ENCODE data around the gene ZNRD2. TPM values are rescaled to one million over a fixed set of nuclear protein-coding genes. Genes with fewer than 3 reads are reported as not detected.
A peak's percentile ranks its signal among the peaks of the same experiment; 100 is the strongest.

The ZNRD2 gene
- total RNA-seq, 1 donor from 2014 or later = 68.5 TPM

DNA sequence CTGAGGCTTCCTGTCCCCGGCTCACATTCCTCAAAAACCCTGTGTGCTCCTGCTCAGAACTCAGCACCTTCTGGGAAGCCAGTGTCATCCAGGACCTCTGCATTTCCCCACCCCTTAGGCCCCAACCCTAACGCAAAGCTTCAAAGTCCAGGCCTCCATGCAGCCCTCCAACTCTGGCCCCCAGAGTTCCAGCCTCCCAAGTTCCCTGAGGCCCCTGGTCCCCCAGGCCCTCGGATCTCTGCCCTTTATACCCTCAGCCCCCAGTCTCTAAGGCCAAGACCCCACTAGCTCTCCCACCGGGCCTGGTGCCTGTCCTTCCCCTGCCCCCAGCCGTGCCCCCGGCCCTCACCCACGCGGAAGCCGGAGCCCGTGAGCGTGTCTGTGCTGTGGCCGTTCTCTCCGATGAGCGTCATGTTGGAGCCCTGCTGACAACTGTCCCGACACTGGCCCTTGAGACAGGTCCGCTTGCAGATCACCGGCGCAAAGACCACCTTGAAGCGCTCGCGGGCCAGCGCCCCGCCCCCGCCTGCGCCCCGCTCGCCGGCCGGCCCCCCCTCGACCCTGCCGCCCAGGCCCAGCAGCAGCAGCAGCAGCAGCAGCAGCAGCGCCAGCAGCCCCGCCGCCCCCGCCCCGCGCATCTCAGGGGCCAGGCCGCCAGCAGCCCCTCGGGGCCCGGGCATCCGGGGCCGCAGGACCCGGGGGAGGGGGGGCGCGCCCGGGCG lies 12.8 kb upstream of the ZNRD2 start:
- DNase-seq (ENCODE audit: extremely low spot score in 2 of 2) = no peak
- Histone ChIP-seq H3K36me3 (peaks cover 0 to 12% of the 10 kb centered on the region in 2 donors), H3K4me1 (peaks cover 77% of the 10 kb centered on the region), H3K4me3 (peak overlapping the region; percentile 62 to 90), H3K9me3 (no peaks in the 10 kb centered on the region), H3K27ac (peak overlapping the region; percentile 98), H3K27me3 (no peaks in the 10 kb centered on the region)
- intact Hi-C loops (cut with DNase I) = loop anchor here (1.0 kb wide), 1 partner anchor 40 kb away; no protein-coding TSS in a partner anchor
- TF ChIP-seq POLR2A (IDR thresholded peaks at IDR 0.05) (no peak), POLR2AphosphoS5 (IDR thresholded peaks at IDR 0.05; ENCODE audit: insufficient read depth in 1 of 2, low read depth in 1 of 2) (no peak)
- TF ChIP-seq, protein P1, sequence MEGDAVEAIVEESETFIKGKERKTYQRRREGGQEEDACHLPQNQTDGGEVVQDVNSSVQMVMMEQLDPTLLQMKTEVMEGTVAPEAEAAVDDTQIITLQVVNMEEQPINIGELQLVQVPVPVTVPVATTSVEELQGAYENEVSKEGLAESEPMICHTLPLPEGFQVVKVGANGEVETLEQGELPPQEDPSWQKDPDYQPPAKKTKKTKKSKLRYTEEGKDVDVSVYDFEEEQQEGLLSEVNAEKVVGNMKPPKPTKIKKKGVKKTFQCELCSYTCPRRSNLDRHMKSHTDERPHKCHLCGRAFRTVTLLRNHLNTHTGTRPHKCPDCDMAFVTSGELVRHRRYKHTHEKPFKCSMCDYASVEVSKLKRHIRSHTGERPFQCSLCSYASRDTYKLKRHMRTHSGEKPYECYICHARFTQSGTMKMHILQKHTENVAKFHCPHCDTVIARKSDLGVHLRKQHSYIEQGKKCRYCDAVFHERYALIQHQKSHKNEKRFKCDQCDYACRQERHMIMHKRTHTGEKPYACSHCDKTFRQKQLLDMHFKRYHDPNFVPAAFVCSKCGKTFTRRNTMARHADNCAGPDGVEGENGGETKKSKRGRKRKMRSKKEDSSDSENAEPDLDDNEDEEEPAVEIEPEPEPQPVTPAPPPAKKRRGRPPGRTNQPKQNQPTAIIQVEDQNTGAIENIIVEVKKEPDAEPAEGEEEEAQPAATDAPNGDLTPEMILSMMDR (IDR thresholded peaks at IDR 0.05) = no peak

DNA sequence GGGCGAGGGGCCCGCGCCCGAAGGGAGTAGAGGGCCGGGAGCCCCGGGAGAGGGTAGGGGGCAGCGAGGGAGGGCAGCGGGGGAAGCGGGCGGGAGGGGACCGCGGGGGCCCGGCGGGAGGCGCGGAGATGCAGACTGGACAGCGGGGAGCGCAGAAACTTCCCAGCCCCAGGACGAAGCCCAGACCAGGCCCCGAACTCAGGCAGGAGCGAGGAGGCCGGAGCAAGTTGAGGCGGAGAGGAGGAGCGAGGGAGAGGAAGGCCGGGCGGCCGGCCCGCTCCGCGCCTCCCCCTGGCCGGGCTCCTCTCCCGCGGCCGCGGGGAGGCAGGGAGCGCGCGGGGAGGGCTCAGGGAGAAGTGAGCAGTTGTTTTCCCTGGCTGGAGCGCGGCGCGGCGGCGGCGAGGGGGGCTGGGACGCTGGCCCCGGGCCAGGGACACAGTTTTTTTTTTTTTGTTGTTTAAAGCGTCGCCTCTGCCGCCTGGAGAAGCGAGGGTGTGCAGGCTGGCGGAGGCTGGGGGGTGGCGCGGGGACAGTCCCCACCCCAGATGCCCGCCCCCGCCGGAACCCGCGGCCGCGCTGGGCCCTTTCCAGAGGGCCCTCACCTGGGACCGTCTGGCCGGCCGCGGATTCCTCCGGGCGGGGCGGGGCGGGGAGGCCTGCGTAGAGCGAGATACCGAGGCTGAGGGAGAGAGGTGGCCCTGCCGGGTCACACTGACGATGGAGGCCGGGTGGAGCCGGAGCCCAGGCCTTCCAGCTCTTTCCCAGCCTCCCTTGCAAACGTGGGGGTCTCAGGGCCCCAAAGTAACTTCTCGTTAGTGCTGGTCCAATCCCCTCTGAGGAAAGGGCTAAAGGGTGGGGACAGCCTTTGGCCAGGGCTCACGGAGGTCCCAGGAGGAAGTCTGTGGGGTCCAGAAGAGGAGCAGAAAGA lies 12.0 kb upstream of the ZNRD2 start, which contains the start of gene LTBP3:
Gene LTBP3 (minus strand): TSS at position 358 of the 928 bp plus-strand sequence. CDS start 400 bp downstream, outside the sequence.
- no peak for DNase-seq (ENCODE audit: extremely low spot score in 2 of 2)
- Histone ChIP-seq H3K4me3 (peak within 1 kb of the TSS; percentile 62 to 90), H3K27me3 (no peaks in the 10 kb centered on the region), H3K27ac (peak within 1 kb of the TSS; percentile 98), H3K9me3 (no peaks in the 10 kb centered on the region), H3K4me1 (peaks cover 72% of the 10 kb centered on the region), H3K36me3 (peaks cover 0 to 5% of the 10 kb centered on the region in 2 donors)
- intact Hi-C loops (cut with DNase I) = no loop called here
- TF ChIP-seq POLR2A (IDR thresholded peaks at IDR 0.05) = peak in 1 of 2 donors; percentile 14
- no peak for TF ChIP-seq POLR2AphosphoS5 (IDR thresholded peaks at IDR 0.05; ENCODE audit: insufficient read depth in 1 of 2, low read depth in 1 of 2)

DNA sequence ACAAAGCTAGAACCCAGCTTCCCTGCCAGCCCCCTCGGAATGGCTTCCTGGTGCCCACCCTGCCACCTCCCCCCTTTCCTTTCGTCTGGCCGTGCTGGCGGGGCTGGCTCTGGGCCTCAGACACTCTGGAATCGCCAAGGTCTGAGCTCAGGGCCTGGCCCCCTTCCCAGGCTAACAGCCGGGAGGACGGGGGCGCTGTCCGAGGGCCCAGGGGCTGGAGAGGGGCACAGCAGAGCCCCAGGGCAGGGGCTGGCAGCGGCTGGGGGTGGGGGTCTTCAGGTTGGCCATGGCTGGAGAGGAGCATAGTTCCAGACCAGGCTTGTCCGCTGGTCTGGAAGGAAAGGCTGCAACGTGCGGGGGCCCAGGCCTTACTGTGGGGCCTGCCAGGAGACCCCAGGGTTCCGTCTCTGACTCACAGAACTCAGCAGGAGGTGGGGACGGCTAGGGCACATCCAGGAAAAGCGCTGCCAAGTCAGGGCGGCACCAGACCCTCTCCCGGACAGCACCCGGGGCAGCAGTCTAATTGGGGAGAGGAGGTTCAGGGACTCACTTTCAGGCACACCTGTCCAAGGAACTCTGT lies 11.3 kb upstream of the ZNRD2 start:
- intact Hi-C loops (cut with DNase I) = no loop called here
- Histone ChIP-seq H3K36me3 (no peaks in the 10 kb centered on the region), H3K4me3 (peak overlapping the region; percentile 62 to 90)

DNA sequence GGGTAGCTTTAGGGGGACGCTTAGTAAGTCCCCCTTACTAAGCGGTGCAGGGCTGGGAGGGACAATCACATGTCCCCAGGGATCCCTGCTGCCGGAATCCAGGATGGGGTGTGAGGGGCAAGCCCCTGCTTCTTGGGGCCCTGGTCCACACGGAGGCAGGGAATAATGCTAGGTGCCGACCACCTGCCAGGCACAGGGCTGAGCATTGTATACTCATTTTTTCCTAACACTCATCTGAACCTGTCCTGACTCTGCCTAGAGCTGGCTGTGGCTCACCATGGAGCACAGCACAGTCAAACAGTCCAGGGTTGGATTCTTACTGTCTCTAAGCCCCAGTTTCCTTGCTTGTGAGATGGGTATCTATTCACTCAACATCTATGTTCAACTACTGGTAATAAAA lies 10.7 kb upstream of the ZNRD2 start:
- no peaks in the 10 kb centered on the region for H3K9me3 ChIP-seq
- H3K4me1 ChIP-seq = peaks cover 60% of the 10 kb centered on the region
- no peaks in the 10 kb centered on the region for H3K27me3 ChIP-seq
- no peak overlapping the region for H3K4me3 ChIP-seq
- TF ChIP-seq POLR2AphosphoS5 (IDR thresholded peaks at IDR 0.05; ENCODE audit: insufficient read depth in 1 of 2, low read depth in 1 of 2) (no peak), POLR2A (IDR thresholded peaks at IDR 0.05) (no peak)
- TF ChIP-seq, protein P1 (IDR thresholded peaks at IDR 0.05) = no peak
- intact Hi-C loops (cut with DNase I) = no loop called here
- no peak for DNase-seq (ENCODE audit: extremely low spot score in 2 of 2)
- H3K27ac ChIP-seq = peak overlapping the region; percentile 98
- H3K36me3 ChIP-seq = no peaks in the 10 kb centered on the region

More for the DNA sequence above, 11.3 kb upstream of the ZNRD2 start:
- Histone ChIP-seq H3K4me1 (peaks cover 64% of the 10 kb centered on the region), H3K27ac (peak overlapping the region; percentile 98), H3K27me3 (no peaks in the 10 kb centered on the region), H3K9me3 (no peaks in the 10 kb centered on the region)
- DNase-seq (ENCODE audit: extremely low spot score in 2 of 2) = no peak
- peak in 1 of 2 donors; percentile 62 for TF ChIP-seq POLR2AphosphoS5 (IDR thresholded peaks at IDR 0.05; ENCODE audit: insufficient read depth in 1 of 2, low read depth in 1 of 2)
- TF ChIP-seq POLR2A (IDR thresholded peaks at IDR 0.05) = no peak

DNA sequence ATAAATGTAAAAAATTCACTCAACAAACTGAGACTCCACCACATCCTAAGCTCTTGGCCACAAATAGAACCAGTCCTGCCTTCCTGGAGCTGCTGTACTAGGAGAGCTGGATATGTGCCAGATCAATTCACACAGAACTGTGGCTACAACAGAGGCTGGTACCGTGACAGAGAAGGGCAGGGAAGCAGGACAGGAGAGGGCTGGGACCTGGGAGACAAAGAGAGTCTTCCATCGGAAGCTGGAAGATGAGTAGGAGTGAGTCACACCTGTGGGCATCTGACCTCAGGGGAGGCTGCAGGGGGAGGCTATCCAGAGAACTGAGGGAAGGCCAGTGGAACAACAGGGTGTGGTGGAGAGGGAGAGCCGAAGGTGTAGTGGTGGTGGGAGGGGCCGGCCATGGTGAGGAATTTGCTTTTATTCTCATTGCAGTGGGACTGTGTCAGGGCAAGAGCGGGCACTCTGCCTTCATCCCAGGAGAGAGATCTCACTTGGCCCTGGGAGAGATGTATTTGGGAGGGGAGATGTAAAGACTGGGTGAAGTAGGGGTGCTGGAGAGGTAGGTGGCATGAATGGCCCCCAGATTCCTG lies 10.2 kb upstream of the ZNRD2 start:
- Histone ChIP-seq H3K36me3 (no peaks in the 10 kb centered on the region), H3K27me3 (no peaks in the 10 kb centered on the region), H3K4me3 (no peak overlapping the region), H3K4me1 (peaks cover 55% of the 10 kb centered on the region), H3K9me3 (no peaks in the 10 kb centered on the region), H3K27ac (peak overlapping the region; percentile 98)
- TF ChIP-seq, protein P1 (IDR thresholded peaks at IDR 0.05) = no peak
- no peak for TF ChIP-seq POLR2A (IDR thresholded peaks at IDR 0.05)
- TF ChIP-seq POLR2AphosphoS5 (IDR thresholded peaks at IDR 0.05; ENCODE audit: insufficient read depth in 1 of 2, low read depth in 1 of 2) = no peak
- intact Hi-C loops (cut with DNase I) = no loop called here
- DNase-seq (ENCODE audit: extremely low spot score in 2 of 2) = no peak

Data from vagina (tissue), 2 donors.